Gastrocnemius medialis (tissue), 4 donors: Measurements from ENCODE around the gene AHI1.

ENCODE experiments used
- CTCF ChIP-seq, 5 experiments: fragments of 450-650 bp in 3 of 5; fragments of 200-600 bp in 2 of 5; sonication (generic) in 2 of 5; IDR thresholded peaks in 4 of 5; conservative IDR thresholded peaks in 1 of 5; 1 replicate in 4 of 5; 2 replicates in 1 of 5; pipeline ENCODE4 v1.5.1; 2016 to 2019; ENCODE audit warnings: antibody characterized with exemption in 5 of 5, mild to moderate bottlenecking in 3 of 5, moderate library complexity in 3 of 5
- POLR2A ChIP-seq, 2 donors: fragments of 450-650 bp; IDR thresholded peaks; one replicate each; pipeline ENCODE4 v1.6.1; 2017; ENCODE audit warnings: antibody characterized with exemption in 2 of 2, mild to moderate bottlenecking in 2 of 2, moderate library complexity in 2 of 2

GRCh38 chr6:135306166-135306565 is 191.4 kb downstream of the AHI1 start:
- TF ChIP-seq CTCF (IDR thresholded peaks at IDR 0.05 in 4 of 5, conservative IDR thresholded peaks at IDR 0.05 in 1 of 5) (no peak), POLR2A (IDR thresholded peaks at IDR 0.05) (no peak)
